Measurements from ENCODE around the gene SLC37A4. TPM values are rescaled to one million over a fixed set of nuclear protein-coding genes. Genes with fewer than 3 reads are reported as not detected.
"Not testable (repeated sequence)": the region's sequence is repeated elsewhere in the genome, so short reads cannot be mapped to it uniquely, and the experiment has no call there.

Gene SLC37A4
- total RNA-seq, 5 donors from 2014 or later (not counting 1 experiment from before 2014, with no cell fraction given), result 8.9 to 18.0 (median 15.4) TPM

- 7% methylated on average over 15 of the region's 22 CpGs for WGBS (ENCODE audit: insufficient coverage)
- peak in 26 of 35 experiments; percentile 5 to 65 (median 19) for DNase-seq
- CTCF ChIA-PET, result interaction anchor here in 1 of 2 donors (1.0 to 1.4 kb wide), 4 partner anchors 18 to 209 kb away, joined by 3 to 8 read pairs (median 4); partner anchors contain the start of genes CBL, TRAPPC4 and VPS11
These were observed 33.6 kb downstream of the SLC37A4 start for GRCh38 chr11:118996926-118997626.

GRCh38 chr11:118991486-118992038 lies 39.1 kb downstream of the SLC37A4 start:
- H3K27me3 ChIP-seq (replicated peaks in 1 of 2; ENCODE audit: control insufficient read depth in 2 of 2, extremely low read depth in 1 of 2, insufficient read depth in 2 of 2, low read length in 1 of 2); H3K36me3 ChIP-seq (ENCODE audit: control insufficient read depth in 2 of 2, extremely low read depth in 1 of 2, insufficient read depth in 1 of 2, low read length in 1 of 2); H3K4me1 ChIP-seq (ENCODE audit: control insufficient read depth in 1 of 2, extremely low read depth in 1 of 2, insufficient read depth in 2 of 2, low read length in 2 of 2); CTCF ChIA-PET; DNase-seq; POLR2A ChIA-PET; H3K4me3 ChIP-seq (ENCODE audit: control insufficient read depth in 1 of 2, extremely low read depth in 1 of 2, low read length in 1 of 2); ATAC-seq (replicated peaks in 1 of 4); H3K9me3 Mint-ChIP-seq; H3K27me3 Mint-ChIP-seq; H3K27ac Mint-ChIP-seq; H3K36me3 Mint-ChIP-seq; H3K4me1 Mint-ChIP-seq; H3K27ac ChIP-seq (ENCODE audit: low read length); H3K4me3 Mint-ChIP-seq; H3K9me3 ChIP-seq: not testable (repeated sequence)
- WGBS (ENCODE audit: insufficient coverage), result over 99% methylated on average over 17 of the region's 44 CpGs

More at GRCh38 chr11:118996926-118997626, 33.6 kb downstream of the SLC37A4 start:
- Mint-ChIP-seq H3K27me3 (no peaks in the 10 kb centered on the region), H3K9me3 (no peaks in the 10 kb centered on the region), H3K36me3 (peaks cover 13% of the 10 kb centered on the region), H3K4me3 (peak overlapping the region; percentile 92 to 98 (median 97)), H3K4me1 (peaks cover 38 to 41% (median 41%) of the 10 kb centered on the region in 3 donors), H3K27ac (peak overlapping the region; percentile 90)
- peaks cover 6 to 22% of the 10 kb centered on the region in 2 donors for H3K36me3 ChIP-seq (ENCODE audit: control insufficient read depth in 2 of 2, extremely low read depth in 1 of 2, insufficient read depth in 1 of 2, low read length in 1 of 2)
- ATAC-seq (replicated peaks in 1 of 4), result peak; percentile 24 to 38 (median 30)
- POLR2A ChIA-PET, result interaction anchor here (0.6 to 1.3 kb wide), 5 partner anchors 17 to 209 kb away, joined by 3 to 15 read pairs (median 7); partner anchors contain the start of genes CBL (in 1 of the 2), RPS25 (in 1 of the 2) and TRAPPC4 (in 1 of the 2)
- H3K27ac ChIP-seq (ENCODE audit: low read length), result peak overlapping the region; percentile 54
- H3K27me3 ChIP-seq (replicated peaks in 1 of 2; ENCODE audit: control insufficient read depth in 2 of 2, extremely low read depth in 1 of 2, insufficient read depth in 2 of 2, low read length in 1 of 2), result no peaks in the 10 kb centered on the region
- no peaks in the 10 kb centered on the region for H3K9me3 ChIP-seq
- H3K4me1 ChIP-seq (ENCODE audit: control insufficient read depth in 1 of 2, extremely low read depth in 1 of 2, insufficient read depth in 2 of 2, low read length in 2 of 2), result peaks cover 14 to 34% of the 10 kb centered on the region in 2 experiments
- peak overlapping the region; percentile 85 to 89 for H3K4me3 ChIP-seq (ENCODE audit: control insufficient read depth in 1 of 2, extremely low read depth in 1 of 2, low read length in 1 of 2)

DNA sequence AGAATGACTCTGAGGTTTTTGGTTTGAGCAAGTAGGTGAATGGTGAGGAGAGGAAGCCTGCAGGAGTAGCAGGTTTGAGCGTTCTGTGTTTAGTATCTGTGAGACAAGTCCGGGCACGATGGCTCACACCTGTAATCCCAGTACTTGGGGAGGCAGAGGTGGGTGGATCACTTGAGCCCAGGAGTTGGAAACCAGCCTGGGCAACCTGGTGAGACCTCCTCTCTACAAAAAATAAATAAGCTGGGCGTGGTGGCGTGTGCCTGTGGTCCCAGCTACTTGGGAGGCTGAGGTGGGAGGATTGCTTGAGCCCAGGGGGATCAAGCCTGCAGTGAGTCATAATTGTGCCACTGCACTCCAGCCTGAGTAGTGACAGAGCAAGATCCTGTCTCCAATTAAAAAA lies 42.4 kb downstream of the SLC37A4 start:
- no peaks in the 10 kb centered on the region for H3K27me3 Mint-ChIP-seq
- no peak overlapping the region for H3K27ac Mint-ChIP-seq
- 80% methylated on average over 1 of the region's 5 CpGs for WGBS (ENCODE audit: insufficient coverage)
- H3K4me3 ChIP-seq (ENCODE audit: control insufficient read depth in 1 of 2, extremely low read depth in 1 of 2, low read length in 1 of 2), result no peak overlapping the region
- H3K36me3 ChIP-seq (ENCODE audit: control insufficient read depth in 2 of 2, extremely low read depth in 1 of 2, insufficient read depth in 1 of 2, low read length in 1 of 2), result no peaks in the 10 kb centered on the region
- no peaks in the 10 kb centered on the region for H3K9me3 Mint-ChIP-seq
- no peaks in the 10 kb centered on the region for H3K36me3 Mint-ChIP-seq
- no peaks in the 10 kb centered on the region for H3K4me1 ChIP-seq (ENCODE audit: control insufficient read depth in 1 of 2, extremely low read depth in 1 of 2, insufficient read depth in 2 of 2, low read length in 2 of 2)
- H3K9me3 ChIP-seq, result no peaks in the 10 kb centered on the region
- no peaks in the 10 kb centered on the region for H3K27me3 ChIP-seq (replicated peaks in 1 of 2; ENCODE audit: control insufficient read depth in 2 of 2, extremely low read depth in 1 of 2, insufficient read depth in 2 of 2, low read length in 1 of 2)
- H3K4me1 Mint-ChIP-seq, result no peaks in the 10 kb centered on the region
- H3K27ac ChIP-seq (ENCODE audit: low read length), result no peak overlapping the region
- ChIA-PET POLR2A (no interaction called here), CTCF (interaction anchor here (0.7 kb wide), 2 partner anchors 25 to 41 kb away, joined by 3 to 6 read pairs; no protein-coding TSS in a partner anchor)
- DNase-seq, result no peak
- no peak for ATAC-seq (replicated peaks in 1 of 4)
- H3K4me3 Mint-ChIP-seq, result no peak overlapping the region

DNA sequence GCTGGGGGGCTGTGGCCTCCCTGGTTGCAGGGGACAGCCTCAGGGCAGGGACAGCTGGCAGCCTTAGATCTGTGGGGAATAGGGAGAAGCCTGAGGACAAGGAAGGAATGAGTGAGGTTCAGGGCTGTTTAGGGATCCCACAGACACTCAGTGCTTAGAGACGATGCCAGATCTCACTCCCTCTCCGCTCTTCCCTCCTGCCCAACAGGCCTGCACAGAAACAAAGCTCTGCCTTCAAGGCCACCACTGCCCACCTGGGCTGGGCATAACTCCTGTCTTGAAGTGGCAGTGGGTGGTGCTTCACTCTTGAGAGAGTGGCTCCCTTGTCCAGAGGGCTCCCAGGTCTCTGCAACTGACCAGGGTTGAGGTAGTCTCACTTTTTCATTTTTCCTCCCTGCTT lies 45.9 kb downstream of the SLC37A4 start:
- no peak overlapping the region for H3K27ac Mint-ChIP-seq
- ChIA-PET CTCF (no interaction called here), POLR2A (interaction anchor here in 1 of 2 donors (1.0 kb wide), 1 partner anchor 8 kb away, joined by 3 read pairs; no protein-coding TSS in a partner anchor)
- DNase-seq (no peak), ATAC-seq (replicated peaks in 1 of 4) (no peak)
- no peaks in the 10 kb centered on the region for H3K36me3 ChIP-seq (ENCODE audit: control insufficient read depth in 2 of 2, extremely low read depth in 1 of 2, insufficient read depth in 1 of 2, low read length in 1 of 2)
- no CpG with 5 or more reads among the region's 2 CpGs for WGBS (ENCODE audit: insufficient coverage)
- H3K4me3 Mint-ChIP-seq, result no peak overlapping the region
- H3K27me3 Mint-ChIP-seq, result no peaks in the 10 kb centered on the region
- H3K4me1 Mint-ChIP-seq, result no peaks in the 10 kb centered on the region
- H3K36me3 Mint-ChIP-seq, result no peaks in the 10 kb centered on the region
- H3K4me1 ChIP-seq (ENCODE audit: control insufficient read depth in 1 of 2, extremely low read depth in 1 of 2, insufficient read depth in 2 of 2, low read length in 2 of 2), result no peaks in the 10 kb centered on the region
- peaks cover 0 to under 1% of the 10 kb centered on the region in 2 experiments for H3K27me3 ChIP-seq (replicated peaks in 1 of 2; ENCODE audit: control insufficient read depth in 2 of 2, extremely low read depth in 1 of 2, insufficient read depth in 2 of 2, low read length in 1 of 2)
- H3K27ac ChIP-seq (ENCODE audit: low read length), result no peak overlapping the region
- H3K9me3 Mint-ChIP-seq, result no peaks in the 10 kb centered on the region
- H3K9me3 ChIP-seq, result no peaks in the 10 kb centered on the region
- H3K4me3 ChIP-seq (ENCODE audit: control insufficient read depth in 1 of 2, extremely low read depth in 1 of 2, low read length in 1 of 2), result no peak overlapping the region

GRCh38 chr11:118984337-118984736 lies 46.3 kb downstream of the SLC37A4 start:
- H3K27me3 ChIP-seq (replicated peaks in 1 of 2; ENCODE audit: control insufficient read depth in 2 of 2, extremely low read depth in 1 of 2, insufficient read depth in 2 of 2, low read length in 1 of 2); H3K27me3 Mint-ChIP-seq; CTCF ChIA-PET; H3K4me3 Mint-ChIP-seq; H3K4me1 Mint-ChIP-seq; ATAC-seq (replicated peaks in 1 of 4); H3K4me1 ChIP-seq (ENCODE audit: control insufficient read depth in 1 of 2, extremely low read depth in 1 of 2, insufficient read depth in 2 of 2, low read length in 2 of 2); H3K36me3 ChIP-seq (ENCODE audit: control insufficient read depth in 2 of 2, extremely low read depth in 1 of 2, insufficient read depth in 1 of 2, low read length in 1 of 2); H3K4me3 ChIP-seq (ENCODE audit: control insufficient read depth in 1 of 2, extremely low read depth in 1 of 2, low read length in 1 of 2); H3K9me3 Mint-ChIP-seq; H3K9me3 ChIP-seq; H3K27ac Mint-ChIP-seq; H3K36me3 Mint-ChIP-seq; H3K27ac ChIP-seq (ENCODE audit: low read length); DNase-seq; POLR2A ChIA-PET: not testable (repeated sequence)
- 85% methylated on average over 5 of the region's 8 CpGs for WGBS (ENCODE audit: insufficient coverage)

DNA sequence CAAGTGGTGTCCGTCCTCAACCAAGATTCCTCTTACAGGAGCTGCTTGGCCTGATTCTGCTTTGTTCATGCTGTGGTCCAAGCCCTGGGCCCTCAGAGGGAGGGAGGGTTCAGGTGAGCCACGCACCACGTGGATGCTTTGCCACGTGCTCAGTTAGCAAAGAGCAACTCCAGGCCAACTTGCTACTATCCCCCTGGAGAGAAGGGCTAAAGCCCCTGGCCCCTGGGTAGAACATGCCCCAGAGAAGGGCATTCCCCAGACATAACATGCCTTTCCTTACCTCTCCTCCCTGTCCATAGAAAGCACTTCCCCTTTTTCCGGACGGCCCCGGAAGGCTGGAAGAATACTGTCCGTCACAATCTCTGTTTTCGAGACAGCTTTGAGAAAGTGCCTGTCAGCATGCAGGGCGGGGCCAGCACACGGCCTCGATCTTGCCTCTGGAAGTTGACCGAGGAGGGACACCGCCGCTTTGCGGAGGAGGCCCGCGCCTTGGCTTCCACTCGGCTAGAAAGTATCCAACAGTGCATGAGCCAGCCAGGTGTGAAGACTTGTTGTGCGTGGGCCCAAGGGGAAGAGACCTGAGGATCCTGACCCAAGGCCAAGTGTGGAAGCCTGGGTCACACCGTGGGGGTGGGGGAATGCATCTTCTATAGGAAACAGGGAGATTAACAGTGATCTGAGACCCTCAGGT lies 50.3 kb downstream of the SLC37A4 start:
- Mint-ChIP-seq H3K27ac (no peak overlapping the region), H3K9me3 (no peaks in the 10 kb centered on the region), H3K27me3 (peaks cover 4 to 18% of the 10 kb centered on the region in 2 donors), H3K36me3 (no peaks in the 10 kb centered on the region), H3K4me3 (no peak overlapping the region), H3K4me1 (no peaks in the 10 kb centered on the region)
- Histone ChIP-seq H3K27ac (ENCODE audit: low read length) (no peak overlapping the region), H3K27me3 (replicated peaks in 1 of 2; ENCODE audit: control insufficient read depth in 2 of 2, extremely low read depth in 1 of 2, insufficient read depth in 2 of 2, low read length in 1 of 2) (peaks cover 0 to 23% of the 10 kb centered on the region in 2 experiments), H3K36me3 (ENCODE audit: control insufficient read depth in 2 of 2, extremely low read depth in 1 of 2, insufficient read depth in 1 of 2, low read length in 1 of 2) (no peaks in the 10 kb centered on the region), H3K4me1 (ENCODE audit: control insufficient read depth in 1 of 2, extremely low read depth in 1 of 2, insufficient read depth in 2 of 2, low read length in 2 of 2) (no peaks in the 10 kb centered on the region), H3K4me3 (ENCODE audit: control insufficient read depth in 1 of 2, extremely low read depth in 1 of 2, low read length in 1 of 2) (no peak overlapping the region), H3K9me3 (no peaks in the 10 kb centered on the region)
- ATAC-seq (replicated peaks in 1 of 4), result no peak
- CTCF ChIA-PET, result no interaction called here
- POLR2A ChIA-PET, result interaction anchor here in 1 of 2 donors (0.5 kb wide), 1 partner anchor 119 kb away, joined by 9 read pairs; no protein-coding TSS in a partner anchor
- 75% methylated on average over 17 of the region's 21 CpGs for WGBS (ENCODE audit: insufficient coverage)
- DNase-seq, result no peak

Data from T-cell (primary cell).